Peyer's patch (tissue), 4 donors: ENCODE data around the gene FERMT2. TPM values are rescaled to one million over a fixed set of nuclear protein-coding genes. Genes with fewer than 3 reads are reported as not detected.

Source experiments
- DNase-seq, 3 donors: peaks; one replicate each; pipeline ENCODE4 v3.0.0-alpha.2; 2017 to 2019
- H3K27ac ChIP-seq, 4 donors: fragments of 200-600 bp; sonication (generic); one replicate each; pipeline ENCODE4 v1.5.1; 2016 to 2019
- H3K27me3 ChIP-seq, 2 donors: fragments of 200-600 bp; sonication (generic); one replicate each; pipeline ENCODE4 v1.5.1; 2019
- H3K36me3 ChIP-seq, 3 donors: fragments of 200-600 bp; sonication (generic); one replicate each; pipeline ENCODE4 v1.5.1; 2016 to 2019
- H3K4me1 ChIP-seq, 4 donors: fragments of 200-600 bp; sonication (generic); one replicate each; pipeline ENCODE4 v1.5.1; 2016 to 2019
- H3K4me3 ChIP-seq, 4 donors: fragments of 200-600 bp; sonication (generic); 1 replicate in 3 of 4; 2 replicates in 1 of 4; pipeline ENCODE4 v1.5.1; 2016 to 2019; ENCODE audit warnings: mild to moderate bottlenecking in 1 of 4
- H3K9me3 ChIP-seq, 4 donors: fragments of 200-600 bp; sonication (generic); one replicate each; pipeline ENCODE4 v1.5.1; 2016 to 2019; ENCODE audit warnings: mild to moderate bottlenecking in 1 of 4
- CTCF ChIP-seq, 6 experiments: fragments of 450-650 bp in 4 of 6; fragments of 200-600 bp in 2 of 6; sonication (generic) in 1 of 6; IDR thresholded peaks; one replicate each; pipeline ENCODE4 v1.5.1; 2017 to 2019; ENCODE audit warnings: antibody characterized with exemption in 6 of 6, mild to moderate bottlenecking in 3 of 6, moderate library complexity in 1 of 6
- POLR2A ChIP-seq, 2 donors: fragments of 450-650 bp; IDR thresholded peaks; one replicate each; pipeline ENCODE4 v1.5.1; 2017; ENCODE audit warnings: antibody characterized with exemption in 2 of 2, mild to moderate bottlenecking in 2 of 2, moderate library complexity in 2 of 2
- total RNA-seq, 4 donors: library from RNA; depleted of rRNA; stranded (reverse); fragments of >200 nt; gene quantifications; one replicate each; pipeline ENCODE4 v1.1.0, GENCODE V29; 2016

Gene FERMT2
- total RNA-seq, 4 donors from 2014 or later = 10.0 to 59.4 (median 12.4) TPM

- Histone ChIP-seq H3K4me3 (no peak overlapping the region), H3K4me1 (no peaks in the 10 kb centered on the region), H3K27me3 (no peaks in the 10 kb centered on the region), H3K27ac (no peak overlapping the region), H3K36me3 (no peaks in the 10 kb centered on the region), H3K9me3 (no peaks in the 10 kb centered on the region)
- DNase-seq = no peak
- TF ChIP-seq CTCF (IDR thresholded peaks at IDR 0.05) (no peak), POLR2A (IDR thresholded peaks at IDR 0.05) (no peak)
Measured at GRCh38 chr14:52992236-52992870, 41.5 kb upstream of the FERMT2 start.

- H3K36me3 ChIP-seq = no peaks in the 10 kb centered on the region
- DNase-seq = no peak
- no peaks in the 10 kb centered on the region for H3K27me3 ChIP-seq
- H3K9me3 ChIP-seq = no peaks in the 10 kb centered on the region
- TF ChIP-seq POLR2A (IDR thresholded peaks at IDR 0.05) (no peak), CTCF (IDR thresholded peaks at IDR 0.05) (no peak)
- no peaks in the 10 kb centered on the region for H3K4me1 ChIP-seq
- no peak overlapping the region for H3K27ac ChIP-seq
- no peak overlapping the region for H3K4me3 ChIP-seq
Measured at GRCh38 chr14:52988139-52988538, 37.3 kb upstream of the FERMT2 start.

- H3K4me1 ChIP-seq = no peaks in the 10 kb centered on the region
- no peak for DNase-seq
- no peaks in the 10 kb centered on the region for H3K27me3 ChIP-seq
- no peaks in the 10 kb centered on the region for H3K36me3 ChIP-seq
- no peak overlapping the region for H3K4me3 ChIP-seq
- TF ChIP-seq POLR2A (IDR thresholded peaks at IDR 0.05) (no peak), CTCF (IDR thresholded peaks at IDR 0.05) (no peak)
- no peak overlapping the region for H3K27ac ChIP-seq
- no peaks in the 10 kb centered on the region for H3K9me3 ChIP-seq
Measured at GRCh38 chr14:52987514-52987913, 36.7 kb upstream of the FERMT2 start.

- H3K9me3 ChIP-seq = no peaks in the 10 kb centered on the region
- TF ChIP-seq CTCF (IDR thresholded peaks at IDR 0.05) = no peak
- TF ChIP-seq POLR2A (IDR thresholded peaks at IDR 0.05) = no peak
- no peak overlapping the region for H3K27ac ChIP-seq
- H3K4me1 ChIP-seq = no peaks in the 10 kb centered on the region
- H3K36me3 ChIP-seq = no peaks in the 10 kb centered on the region
- DNase-seq = no peak
- no peaks in the 10 kb centered on the region for H3K27me3 ChIP-seq
- H3K4me3 ChIP-seq = no peak overlapping the region
Measured at GRCh38 chr14:52987042-52987441, 36.2 kb upstream of the FERMT2 start.

GRCh38 chr14:52977798-52978197 is 26.9 kb upstream of the FERMT2 start:
- Histone ChIP-seq H3K9me3 (no peaks in the 10 kb centered on the region), H3K36me3 (no peaks in the 10 kb centered on the region), H3K27ac (no peak overlapping the region), H3K27me3 (no peaks in the 10 kb centered on the region), H3K4me3 (no peak overlapping the region), H3K4me1 (no peaks in the 10 kb centered on the region)
- no peak for DNase-seq
- TF ChIP-seq CTCF (IDR thresholded peaks at IDR 0.05) = no peak

- no peak overlapping the region for H3K27ac ChIP-seq
- no peaks in the 10 kb centered on the region for H3K4me1 ChIP-seq
- TF ChIP-seq POLR2A (IDR thresholded peaks at IDR 0.05) (no peak), CTCF (IDR thresholded peaks at IDR 0.05) (no peak)
- H3K9me3 ChIP-seq = no peaks in the 10 kb centered on the region
- no peaks in the 10 kb centered on the region for H3K27me3 ChIP-seq
- no peak overlapping the region for H3K4me3 ChIP-seq
- DNase-seq = no peak
- H3K36me3 ChIP-seq = no peaks in the 10 kb centered on the region
Measured at GRCh38 chr14:52974406-52974805, 23.6 kb upstream of the FERMT2 start.
